Stimulated activated CD4-positive, alpha-beta T cell treated with anti-CD3 and anti-CD28 coated beads, Interleukin-15, amount 100 ng/mL, for 24 hours (primary cell): ENCODE measurements around the gene OPRM1.

Experiments
- DNase-seq: peaks from one replicate; pipeline ENCODE4 v3.0.0-alpha.2; 2020

Gene OPRM1

DNA sequence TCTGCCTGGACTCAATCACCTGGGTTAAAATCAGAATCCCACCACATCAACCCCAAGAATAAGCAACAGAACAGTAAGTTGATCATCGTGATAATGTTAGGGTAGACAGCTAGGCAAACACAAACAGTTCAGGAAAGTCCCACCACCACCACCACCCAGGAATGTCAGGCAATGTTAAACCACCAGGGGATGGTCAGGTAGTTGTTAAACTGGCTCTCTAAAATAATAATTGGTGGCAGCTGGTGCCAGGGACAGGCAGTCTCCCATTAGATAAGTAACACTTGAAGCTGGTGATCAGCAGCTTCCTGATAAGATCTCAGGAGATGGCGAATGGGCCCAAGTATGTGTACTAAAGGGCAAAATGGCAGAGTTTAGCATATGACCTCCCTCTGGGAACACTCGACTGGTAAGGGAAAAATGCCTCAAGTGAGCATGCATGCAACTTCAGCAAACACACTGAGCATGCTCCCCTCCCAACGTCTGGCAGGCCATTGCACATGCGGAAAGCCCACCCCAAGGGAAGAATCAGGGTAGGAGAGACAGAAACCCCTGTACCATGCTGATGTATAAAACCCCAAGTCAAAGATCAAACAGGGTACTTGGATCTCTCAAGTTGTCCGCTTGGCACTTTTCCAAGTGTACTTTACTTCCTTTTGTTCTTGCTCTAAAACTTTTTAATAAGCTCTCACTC, 250.9 kb downstream of the OPRM1 start:
- no peak for DNase-seq

DNA sequence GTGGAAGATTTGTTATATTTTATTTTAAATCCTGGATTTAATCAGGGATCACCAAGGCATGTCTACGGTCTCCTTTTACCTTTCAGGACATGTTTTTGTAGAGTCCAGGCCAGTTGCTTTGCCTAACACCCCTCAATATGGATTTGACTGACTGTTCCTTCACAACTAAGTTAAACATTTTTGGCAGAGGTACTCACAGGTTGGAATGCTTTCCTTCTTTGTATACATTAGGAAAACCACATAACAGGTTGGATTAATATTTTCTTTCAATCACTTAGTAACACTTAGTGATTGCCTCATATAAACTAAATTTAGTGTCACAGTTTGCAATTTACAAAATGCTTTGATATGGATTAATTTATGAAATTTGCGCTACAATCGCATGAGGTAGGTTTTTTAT, 253.0 kb downstream of the OPRM1 start:
- no peak for DNase-seq

DNA sequence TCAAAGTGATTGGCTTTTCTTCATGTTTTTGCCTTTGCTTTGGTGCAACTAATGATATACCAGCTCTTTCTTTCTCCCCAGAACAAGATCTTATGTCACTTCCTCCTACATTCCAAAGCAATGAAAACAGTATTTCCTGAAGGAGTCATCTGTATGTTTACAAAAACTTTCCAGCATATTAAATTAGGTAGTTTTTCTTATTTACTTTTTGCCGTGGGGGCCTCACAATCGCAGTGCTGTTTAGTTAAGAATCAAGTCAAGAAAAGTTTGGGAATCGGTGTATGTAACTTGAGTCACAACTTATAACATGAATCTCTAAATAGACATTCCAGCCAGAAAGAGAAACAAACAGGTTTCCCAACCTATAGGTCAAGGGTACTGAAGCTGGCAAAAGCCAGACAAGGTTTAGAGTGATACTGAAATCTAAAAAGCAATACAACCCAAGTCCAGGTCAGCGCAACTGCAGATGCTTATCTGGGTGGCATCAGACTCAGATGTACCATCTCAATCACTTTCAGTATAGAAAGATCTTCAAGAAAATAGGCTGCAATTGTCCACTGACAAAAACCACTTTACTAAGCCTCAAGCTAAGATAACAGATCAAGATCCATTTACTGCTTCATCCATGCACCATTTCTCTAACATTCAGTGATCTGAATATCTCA, 253.9 kb downstream of the OPRM1 start:
- DNase-seq, result no peak

DNA sequence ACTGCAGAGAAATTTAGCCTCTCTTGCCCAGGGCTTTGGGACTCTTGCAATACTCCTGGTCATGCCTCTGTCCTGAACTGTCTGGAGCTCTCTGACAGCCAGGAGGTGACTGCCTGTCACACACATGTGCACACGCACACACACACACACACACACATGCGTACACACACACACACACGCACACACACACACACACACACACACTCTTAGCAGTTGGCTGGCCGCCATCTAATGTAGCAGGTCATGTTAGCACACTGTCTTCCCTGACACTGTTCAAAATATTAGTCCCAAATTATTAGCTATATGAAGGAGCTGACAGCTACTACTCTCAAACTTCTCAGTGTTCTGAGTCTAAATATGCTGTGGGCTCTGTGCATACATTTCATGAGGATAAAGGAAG, 256.7 kb downstream of the OPRM1 start:
- DNase-seq, result no peak
